Right lobe of liver (tissue), 4 donors: Measurements from ENCODE around the gene LHX1.
A peak's percentile ranks its signal among the peaks of the same experiment; 100 is the strongest.

ENCODE experiments used
- CTCF ChIP-seq, 4 donors: fragments of 200-600 bp in 3 of 4; fragments of 450-650 bp in 1 of 4; IDR thresholded peaks; one replicate each; pipeline versions ENCODE4 v1.5.1 to v1.8.0; 2016 to 2022; ENCODE audit warnings: antibody characterized with exemption in 4 of 4, mild to moderate bottlenecking in 2 of 4
- POLR2A ChIP-seq: fragments of 450-650 bp; IDR thresholded peaks from one replicate; pipeline ENCODE4 v1.6.1; 2017; ENCODE audit warnings: antibody characterized with exemption, mild to moderate bottlenecking
- donor health status: DM: no; HTN: no; CAD: no.
- donor health status: DM: no; HTN: no; CAD: no.
- donor health status: DM: no; HTN: yes; CAD: no.

DNA sequence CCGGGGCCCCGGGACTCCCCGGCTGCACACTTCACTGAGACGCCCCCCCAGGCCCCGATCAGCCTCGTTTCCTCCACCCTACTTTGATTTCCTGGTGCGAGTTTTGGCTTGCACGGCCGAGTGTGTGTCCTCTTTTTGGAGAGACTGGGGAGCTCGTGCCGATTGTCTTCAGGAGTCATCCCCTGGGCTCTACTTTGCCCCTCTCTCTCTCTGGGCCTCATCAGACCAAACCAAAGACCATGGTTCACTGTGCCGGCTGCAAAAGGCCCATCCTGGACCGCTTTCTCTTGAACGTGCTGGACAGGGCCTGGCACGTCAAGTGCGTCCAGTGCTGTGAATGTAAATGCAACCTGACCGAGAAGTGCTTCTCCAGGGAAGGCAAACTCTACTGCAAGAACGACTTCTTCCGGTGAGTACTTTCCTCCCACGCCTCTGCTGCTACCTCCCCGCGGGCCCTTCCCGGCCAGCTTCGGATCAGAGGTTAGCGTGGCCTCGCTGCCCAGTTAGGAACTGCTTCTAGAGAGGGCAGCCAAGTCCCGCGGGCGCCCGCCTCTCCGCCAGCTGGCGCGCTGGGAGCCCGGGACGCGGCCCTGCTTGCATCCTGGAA is 787 bp downstream of the LHX1 start:
- TF ChIP-seq CTCF (IDR thresholded peaks at IDR 0.05), result peak in 3 of 4 donors; percentile 9 to 23 (median 16)
- TF ChIP-seq POLR2A, result no peak
